ENCODE results near the gene SP5.
"Not testable (repeated sequence)": the region's sequence is repeated elsewhere in the genome, so short reads cannot be mapped to it uniquely, and the experiment has no call there.

The SP5 gene

GRCh38 chr2:170711774-170712652, 3.1 kb upstream of the SP5 start:
- peak; percentile 36 for DNase-seq

GRCh38 chr2:170712653-170713542, 2.2 kb upstream of the SP5 start:
- DNase-seq, result no peak

- DNase-seq, result no peak
These were observed 1.4 kb upstream of the SP5 start for GRCh38 chr2:170713543-170714380.

- no peak for DNase-seq
These were observed 616 bp upstream of the SP5 start for GRCh38 chr2:170714381-170715061.

- DNase-seq, result no peak
These were observed 1.0 kb downstream of the SP5 start for GRCh38 chr2:170715932-170716777.

GRCh38 chr2:170716851-170717598, 1.9 kb downstream of the SP5 start:
- DNase-seq, result no peak

GRCh38 chr2:170717599-170717963, 2.4 kb downstream of the SP5 start:
- DNase-seq, result no peak

- no peak for DNase-seq
These were observed 3.0 kb downstream of the SP5 start for GRCh38 chr2:170717991-170718589.

GRCh38 chr2:170719810-170720209, 4.7 kb downstream of the SP5 start:
- DNase-seq, result no peak

GRCh38 chr2:170721678-170722077, 6.5 kb downstream of the SP5 start:
- DNase-seq, result no peak

GRCh38 chr2:170722301-170722700, 7.2 kb downstream of the SP5 start:
- no peak for DNase-seq

GRCh38 chr2:170723446-170723958, 8.4 kb downstream of the SP5 start:
- no peak for DNase-seq

- no peak for DNase-seq
These were observed 18.9 kb downstream of the SP5 start for GRCh38 chr2:170733798-170734600.

GRCh38 chr2:170734601-170735000, 19.5 kb downstream of the SP5 start:
- not testable (repeated sequence) for DNase-seq

- no peak for DNase-seq
These were observed 21.5 kb downstream of the SP5 start for GRCh38 chr2:170736628-170737027.

GRCh38 chr2:170737406-170737805, 22.3 kb downstream of the SP5 start:
- no peak for DNase-seq

- no peak for DNase-seq
These were observed 22.7 kb downstream of the SP5 start for GRCh38 chr2:170737821-170738220.

- DNase-seq, result no peak
These were observed 23.9 kb downstream of the SP5 start for GRCh38 chr2:170739048-170739447.

GRCh38 chr2:170739507-170740046, 24.4 kb downstream of the SP5 start:
- DNase-seq, result no peak
